BJ (cell line): ENCODE data around the gene REPIN1. TPM values are rescaled to one million over a fixed set of nuclear protein-coding genes. Genes with fewer than 3 reads are reported as not detected.

Experiments used
- CTCF ChIA-PET: fragments of 350-600 bp; formaldehyde crosslinking; extraction: SDS; loops from one replicate; lab custom pipeline; 2021; ENCODE audit warnings: antibody characterized with exemption, inconsistent platforms; lab: Yijun Ruan, JAX
- POLR2A ChIA-PET: fragments of 300-600 bp; sonication (Branson Sonifier 250); formaldehyde crosslinking; extraction: SDS; loops from one replicate; lab custom pipeline; 2021; ENCODE audit warnings: antibody characterized with exemption; lab: Charles Lee
- DNase-seq: peaks from one replicate; pipeline ENCODE4 v3.0.0-alpha.2; 2011; ENCODE audit warnings: low read depth
- H3K27me3 ChIP-seq: 2 replicates; pipeline ENCODE4 v1.6.0; 2011; ENCODE audit warnings: low read length; ENCODE audit not compliant: control insufficient read depth, insufficient read depth
- H3K36me3 ChIP-seq: 2 replicates; pipeline ENCODE4 v1.5.1; 2011; ENCODE audit warnings: low read length; ENCODE audit not compliant: control insufficient read depth, insufficient read depth
- H3K4me3 ChIP-seq: 2 replicates; pipeline ENCODE4 v1.5.1; 2011; ENCODE audit warnings: low read depth, mild to moderate bottlenecking, control low read depth, low read length
- polyA plus RNA-seq: library from polyadenylated mRNA; depleted of rRNA; stranded (reverse); fragments of >200 nt; gene quantifications from 2 replicates; pipeline ENCODE4 v1.2.3, GENCODE V29; 2011
- TF ChIP-seq, protein P1 (sequence below): IDR thresholded peaks from 2 replicates; pipeline ENCODE4 v1.5.1; 2011; ENCODE audit warnings: low read depth, mild to moderate bottlenecking, control low read depth, inconsistent platforms, low read length, moderate library complexity; ENCODE audit not compliant: insufficient read depth

Gene REPIN1
- polyA plus RNA-seq, 1 experiment: 65.7 TPM

DNA sequence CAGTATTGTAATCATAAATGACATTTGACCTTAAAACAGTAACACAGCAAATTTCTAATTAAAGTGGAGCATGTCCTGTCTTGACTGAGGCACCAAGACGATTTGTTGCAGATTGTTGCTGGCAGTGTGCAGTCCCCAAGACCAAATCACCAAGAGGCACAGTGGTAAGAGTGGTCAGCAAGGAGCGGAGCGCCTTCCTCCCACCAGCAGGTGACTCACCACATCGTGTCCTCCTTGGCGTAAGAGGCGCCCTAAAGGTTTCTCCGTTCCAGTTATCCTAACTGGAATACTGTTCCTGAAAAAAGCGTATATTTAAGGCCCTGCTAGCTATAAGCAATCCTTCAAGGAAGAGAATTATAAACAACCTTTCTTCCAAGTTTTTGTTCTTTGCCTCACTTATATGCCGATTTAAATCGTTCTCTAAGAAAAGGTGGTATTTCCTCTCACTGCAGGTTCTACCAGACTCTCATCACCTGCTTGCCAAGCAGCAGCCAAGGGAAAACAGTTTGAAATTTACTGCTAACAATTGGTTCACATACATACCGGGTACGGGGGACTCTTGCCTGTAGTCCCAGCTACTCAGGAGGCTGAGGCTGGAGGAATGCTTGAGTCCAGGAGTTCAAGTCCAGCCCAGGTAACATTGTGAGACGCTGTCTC lies 10.7 kb upstream of the REPIN1 start:
- DNase-seq: no peak
- TF ChIP-seq, protein P1, sequence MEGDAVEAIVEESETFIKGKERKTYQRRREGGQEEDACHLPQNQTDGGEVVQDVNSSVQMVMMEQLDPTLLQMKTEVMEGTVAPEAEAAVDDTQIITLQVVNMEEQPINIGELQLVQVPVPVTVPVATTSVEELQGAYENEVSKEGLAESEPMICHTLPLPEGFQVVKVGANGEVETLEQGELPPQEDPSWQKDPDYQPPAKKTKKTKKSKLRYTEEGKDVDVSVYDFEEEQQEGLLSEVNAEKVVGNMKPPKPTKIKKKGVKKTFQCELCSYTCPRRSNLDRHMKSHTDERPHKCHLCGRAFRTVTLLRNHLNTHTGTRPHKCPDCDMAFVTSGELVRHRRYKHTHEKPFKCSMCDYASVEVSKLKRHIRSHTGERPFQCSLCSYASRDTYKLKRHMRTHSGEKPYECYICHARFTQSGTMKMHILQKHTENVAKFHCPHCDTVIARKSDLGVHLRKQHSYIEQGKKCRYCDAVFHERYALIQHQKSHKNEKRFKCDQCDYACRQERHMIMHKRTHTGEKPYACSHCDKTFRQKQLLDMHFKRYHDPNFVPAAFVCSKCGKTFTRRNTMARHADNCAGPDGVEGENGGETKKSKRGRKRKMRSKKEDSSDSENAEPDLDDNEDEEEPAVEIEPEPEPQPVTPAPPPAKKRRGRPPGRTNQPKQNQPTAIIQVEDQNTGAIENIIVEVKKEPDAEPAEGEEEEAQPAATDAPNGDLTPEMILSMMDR: no peak
- Histone ChIP-seq H3K4me3 (no peak overlapping the region), H3K36me3 (no peaks in the 10 kb centered on the region), H3K27me3 (no peaks in the 10 kb centered on the region; the same call in 1 of the 2 replicates)
- ChIA-PET POLR2A (no interaction called here), CTCF (interaction anchor here (0.8 to 4.4 kb wide), 7 partner anchors 8 to 64 kb away, joined by 3 to 25 read pairs (median 4); a partner anchor contains a TSS)

DNA sequence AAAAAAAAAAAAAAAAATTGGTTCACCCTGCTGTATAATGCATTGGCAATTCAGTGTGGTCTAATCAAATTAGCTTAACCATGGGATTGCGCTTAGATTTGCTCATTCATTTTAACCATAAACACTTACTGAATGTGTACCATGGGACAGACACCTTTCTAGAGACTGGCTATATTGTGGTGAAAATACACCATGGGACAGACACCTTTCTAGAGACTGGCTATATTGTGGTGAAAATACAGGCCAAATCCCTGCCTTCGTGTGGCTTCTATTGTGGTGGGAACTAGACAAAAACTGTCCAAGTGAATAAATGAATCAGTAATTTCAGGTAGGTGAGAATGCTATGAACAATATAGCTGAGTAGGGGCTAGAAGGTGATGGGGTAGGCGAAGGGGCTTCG lies 10.2 kb upstream of the REPIN1 start:
- no peaks in the 10 kb centered on the region; the same call in 1 of the 2 replicates for H3K27me3 ChIP-seq
- no peaks in the 10 kb centered on the region for H3K36me3 ChIP-seq
- TF ChIP-seq, protein P1: no peak
- no peak overlapping the region for H3K4me3 ChIP-seq
- DNase-seq: no peak
- CTCF ChIA-PET: interaction anchor here (0.7 to 4.4 kb wide), 7 partner anchors 8 to 63 kb away, joined by 3 to 25 read pairs (median 4); a partner anchor contains a TSS
- POLR2A ChIA-PET: no interaction called here

DNA sequence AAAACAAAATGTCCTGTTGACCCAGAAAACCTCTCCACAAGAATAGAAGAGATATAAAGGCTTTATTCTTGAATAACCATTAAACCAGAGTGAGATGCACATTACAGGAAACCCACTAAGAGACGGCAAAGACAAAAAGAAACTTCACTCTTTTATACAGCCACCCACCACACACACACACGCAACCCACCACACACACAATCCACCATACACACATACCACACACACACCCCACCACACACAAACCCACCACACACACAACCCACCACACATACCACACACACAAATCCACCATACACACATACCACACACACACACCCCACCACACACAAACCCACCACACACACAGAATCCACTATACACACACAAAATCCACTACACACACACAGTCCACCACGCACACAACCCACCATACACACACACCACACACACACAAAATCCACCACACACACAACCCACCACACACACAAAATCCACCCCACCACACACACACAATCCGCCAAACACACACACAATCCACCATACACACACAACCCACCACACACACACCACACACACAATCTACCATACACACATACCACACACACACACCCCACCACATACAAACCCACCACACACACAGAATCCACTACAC lies 9.5 kb upstream of the REPIN1 start:
- TF ChIP-seq, protein P1: no peak
- Histone ChIP-seq H3K36me3 (no peaks in the 10 kb centered on the region), H3K27me3 (no peaks in the 10 kb centered on the region; the same call in 1 of the 2 replicates), H3K4me3 (no peak overlapping the region)
- POLR2A ChIA-PET: no interaction called here
- CTCF ChIA-PET: interaction anchor here (0.7 to 4.4 kb wide), 4 partner anchors 7 to 30 kb away, joined by 3 to 25 read pairs (median 6); no protein-coding TSS in a partner anchor
- DNase-seq: no peak

DNA sequence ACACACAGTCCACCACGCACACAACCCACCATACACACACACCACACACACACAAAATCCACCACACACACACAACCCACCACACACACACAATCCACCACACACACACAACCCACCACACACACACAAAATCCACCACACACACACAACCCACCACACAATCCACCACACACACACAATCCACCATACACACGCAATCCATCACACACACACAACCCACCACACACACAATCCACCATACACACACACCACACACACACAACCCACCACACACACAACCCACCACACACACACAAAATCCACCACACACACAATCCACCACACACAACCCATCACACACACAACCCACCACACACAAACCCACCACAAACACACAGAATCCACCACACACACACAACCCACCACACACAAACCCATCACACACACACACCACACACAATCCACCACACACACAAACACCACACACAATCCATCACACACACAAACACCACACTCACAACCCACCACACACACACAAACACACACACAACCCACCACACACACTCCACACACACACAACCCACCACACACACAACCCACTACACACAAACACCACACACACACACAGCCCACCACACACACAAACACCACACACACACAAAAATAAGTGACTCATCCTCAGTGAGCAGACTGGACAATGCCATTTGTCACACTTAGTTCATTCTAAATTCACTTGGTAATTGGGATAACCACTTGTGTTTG lies 8.8 kb upstream of the REPIN1 start:
- no peaks in the 10 kb centered on the region for H3K27me3 ChIP-seq
- TF ChIP-seq, protein P1: no peak
- no peaks in the 10 kb centered on the region for H3K36me3 ChIP-seq
- ChIA-PET POLR2A (no interaction called here), CTCF (no interaction called here)
- H3K4me3 ChIP-seq: no peak overlapping the region
- no peak for DNase-seq
